Fibroblast of lung (primary cell): ENCODE data around the gene LRRC15. TPM values are rescaled to one million over a fixed set of nuclear protein-coding genes. Genes with fewer than 3 reads are reported as not detected.

Experiments used
- DNase-seq, 2 donors: peaks; one replicate each; pipeline versions ENCODE4 v3.0.0 to v3.0.0-alpha.2; 2010; ENCODE audit warnings: low read depth in 2 of 2
- H2AFZ ChIP-seq: 2 replicates; pipeline ENCODE4 v1.5.1; 2012; ENCODE audit warnings: low read length, control low read depth, inconsistent platforms
- H3K27ac ChIP-seq: 2 replicates; pipeline ENCODE4 v1.5.1; 2011; ENCODE audit warnings: low read length, control low read depth; ENCODE audit not compliant: insufficient read depth
- H3K27me3 ChIP-seq: 2 replicates; pipeline ENCODE4 v1.5.1; 2011; ENCODE audit warnings: mild to moderate bottlenecking, low read length; ENCODE audit not compliant: control insufficient read depth, insufficient read depth
- H3K36me3 ChIP-seq: 2 replicates; pipeline ENCODE4 v1.5.1; 2011; ENCODE audit warnings: low read length; ENCODE audit not compliant: control insufficient read depth, insufficient read depth
- H3K4me1 ChIP-seq: 2 replicates; pipeline ENCODE4 v1.5.1; 2011; ENCODE audit warnings: low read length; ENCODE audit not compliant: control insufficient read depth, insufficient read depth; ENCODE audit errors: extremely low read depth
- H3K4me2 ChIP-seq: 2 replicates; pipeline ENCODE4 v1.5.1; 2011; ENCODE audit warnings: low read length, control low read depth; ENCODE audit not compliant: insufficient read depth; ENCODE audit errors: extremely low read depth
- H3K4me3 ChIP-seq, 4 experiments: fragments of 200-600 bp in 1 of 4; sonication (generic) in 1 of 4; replicated peaks in 1 of 4; 2 replicates each; pipeline ENCODE4 v1.5.1; 2011 to 2016; ENCODE audit warnings: low read length in 4 of 4, low read depth in 3 of 4, mild to moderate bottlenecking in 3 of 4, control low read depth in 2 of 4, inconsistent platforms in 1 of 4, mixed read lengths in 1 of 4; ENCODE audit not compliant: insufficient read depth in 1 of 4; ENCODE audit errors: control extremely low read depth in 1 of 4
- H3K79me2 ChIP-seq: 2 replicates; pipeline ENCODE4 v1.5.1; 2012; ENCODE audit warnings: mild to moderate bottlenecking, low read length, inconsistent platforms; ENCODE audit not compliant: control insufficient read depth, insufficient read depth
- H3K9ac ChIP-seq: 2 replicates; pipeline ENCODE4 v1.5.1; 2011; ENCODE audit warnings: mild to moderate bottlenecking, low read length, control low read depth; ENCODE audit not compliant: insufficient read depth
- H3K9me3 ChIP-seq: 2 replicates; pipeline ENCODE4 v1.5.1; 2012; ENCODE audit warnings: low read depth, low read length; ENCODE audit not compliant: control insufficient read depth, insufficient read depth
- H4K20me1 ChIP-seq: 2 replicates; pipeline ENCODE4 v1.5.1; 2011; ENCODE audit warnings: low read length; ENCODE audit not compliant: control insufficient read depth, insufficient read depth; ENCODE audit errors: extremely low read depth
- EZH2 ChIP-seq: IDR thresholded peaks from 2 replicates; pipeline ENCODE4 v1.5.1; 2012; ENCODE audit warnings: low read length, control low read depth, mild to moderate bottlenecking; ENCODE audit errors: missing control alignments
- polyA plus RNA-seq, 2 donors: library from polyadenylated mRNA; depleted of rRNA in 1 of 2; stranded (reverse) in 1 of 2; unstranded in 1 of 2; fragments of >200 nt; gene quantifications; 2 replicates each; pipeline ENCODE4 v1.2.1, GENCODE V29; 2011 to 2012; ENCODE audit warnings: missing spikeins in 1 of 2
- total RNA-seq: library from RNA; depleted of rRNA; stranded (reverse); fragments of >200 nt; gene quantifications from 2 replicates; pipeline ENCODE4 v1.2.1, GENCODE V29; 2014
- TF ChIP-seq, protein P1 (sequence below), 2 donors: IDR thresholded peaks in 1 of 2; conservative IDR thresholded peaks in 1 of 2; 1 replicate in 1 of 2; 2 replicates in 1 of 2; pipeline ENCODE4 v1.5.1; 2011 to 2012; ENCODE audit warnings: low read length in 2 of 2, control low read depth in 1 of 2, inconsistent platforms in 1 of 2, low read depth in 1 of 2, mild to moderate bottlenecking in 1 of 2

LRRC15 gene
- total and polyA plus RNA-seq, 2 donors (not counting 1 experiment from before 2014, with no cell fraction given), result 0.58 to 2.3 TPM

- no peaks in the 10 kb centered on the region for H3K9me3 ChIP-seq
- H2AFZ ChIP-seq, result no peak overlapping the region
- no peak overlapping the region for H3K4me3 ChIP-seq
- no peak overlapping the region for H3K9ac ChIP-seq
- no peaks in the 10 kb centered on the region for H4K20me1 ChIP-seq
- no peaks in the 10 kb centered on the region for H3K36me3 ChIP-seq
- DNase-seq, result no peak
- H3K27ac ChIP-seq, result no peak overlapping the region
- peaks cover 23% of the 10 kb centered on the region for H3K4me1 ChIP-seq
- no peak overlapping the region for H3K4me2 ChIP-seq
- TF ChIP-seq, protein P1, sequence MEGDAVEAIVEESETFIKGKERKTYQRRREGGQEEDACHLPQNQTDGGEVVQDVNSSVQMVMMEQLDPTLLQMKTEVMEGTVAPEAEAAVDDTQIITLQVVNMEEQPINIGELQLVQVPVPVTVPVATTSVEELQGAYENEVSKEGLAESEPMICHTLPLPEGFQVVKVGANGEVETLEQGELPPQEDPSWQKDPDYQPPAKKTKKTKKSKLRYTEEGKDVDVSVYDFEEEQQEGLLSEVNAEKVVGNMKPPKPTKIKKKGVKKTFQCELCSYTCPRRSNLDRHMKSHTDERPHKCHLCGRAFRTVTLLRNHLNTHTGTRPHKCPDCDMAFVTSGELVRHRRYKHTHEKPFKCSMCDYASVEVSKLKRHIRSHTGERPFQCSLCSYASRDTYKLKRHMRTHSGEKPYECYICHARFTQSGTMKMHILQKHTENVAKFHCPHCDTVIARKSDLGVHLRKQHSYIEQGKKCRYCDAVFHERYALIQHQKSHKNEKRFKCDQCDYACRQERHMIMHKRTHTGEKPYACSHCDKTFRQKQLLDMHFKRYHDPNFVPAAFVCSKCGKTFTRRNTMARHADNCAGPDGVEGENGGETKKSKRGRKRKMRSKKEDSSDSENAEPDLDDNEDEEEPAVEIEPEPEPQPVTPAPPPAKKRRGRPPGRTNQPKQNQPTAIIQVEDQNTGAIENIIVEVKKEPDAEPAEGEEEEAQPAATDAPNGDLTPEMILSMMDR (conservative IDR thresholded peaks at IDR 0.05 in 1 of 2, IDR thresholded peaks at IDR 0.05 in 1 of 2; ENCODE audit: low read depth in 1 of 2, low read length in 2 of 2), result no peak
- no peak for TF ChIP-seq EZH2
- no peaks in the 10 kb centered on the region for H3K79me2 ChIP-seq
- peaks cover 8% of the 10 kb centered on the region for H3K27me3 ChIP-seq
Measured at GRCh38 chr3:194365978-194366490, 3.5 kb downstream of the LRRC15 start.

GRCh38 chr3:194365526-194365925 is 4.0 kb downstream of the LRRC15 start:
- H3K4me2 ChIP-seq, result no peak overlapping the region
- H3K9ac ChIP-seq, result no peak overlapping the region
- no peaks in the 10 kb centered on the region for H4K20me1 ChIP-seq
- no peaks in the 10 kb centered on the region for H3K79me2 ChIP-seq
- no peak overlapping the region for H3K27ac ChIP-seq
- H2AFZ ChIP-seq, result no peak overlapping the region
- H3K4me1 ChIP-seq, result peaks cover 23% of the 10 kb centered on the region
- TF ChIP-seq, protein P1 (conservative IDR thresholded peaks at IDR 0.05 in 1 of 2, IDR thresholded peaks at IDR 0.05 in 1 of 2; ENCODE audit: low read depth in 1 of 2, low read length in 2 of 2), result no peak
- TF ChIP-seq EZH2, result no peak
- no peaks in the 10 kb centered on the region for H3K9me3 ChIP-seq
- peaks cover 5% of the 10 kb centered on the region for H3K27me3 ChIP-seq
- no peak overlapping the region for H3K4me3 ChIP-seq
- no peak for DNase-seq
- H3K36me3 ChIP-seq, result no peaks in the 10 kb centered on the region

GRCh38 chr3:194364652-194365434 is 4.7 kb downstream of the LRRC15 start:
- no peaks in the 10 kb centered on the region for H4K20me1 ChIP-seq
- peaks cover 4% of the 10 kb centered on the region for H3K27me3 ChIP-seq
- H3K4me1 ChIP-seq, result peaks cover 23% of the 10 kb centered on the region
- peak overlapping the region; percentile 70 for H3K4me2 ChIP-seq
- H3K9ac ChIP-seq, result no peak overlapping the region
- no peak for TF ChIP-seq EZH2
- TF ChIP-seq, protein P1 (conservative IDR thresholded peaks at IDR 0.05 in 1 of 2, IDR thresholded peaks at IDR 0.05 in 1 of 2; ENCODE audit: low read depth in 1 of 2, low read length in 2 of 2), result no peak
- no peaks in the 10 kb centered on the region for H3K9me3 ChIP-seq
- peak overlapping the region; percentile 16 for H2AFZ ChIP-seq
- peak overlapping the region; percentile 7 for H3K27ac ChIP-seq
- H3K36me3 ChIP-seq, result no peaks in the 10 kb centered on the region
- H3K4me3 ChIP-seq, result no peak overlapping the region
- H3K79me2 ChIP-seq, result no peaks in the 10 kb centered on the region
- peak; percentile 65 to 87 for DNase-seq
